Spleen (tissue), 7 donors: Measurements from ENCODE around the gene SEMA5A.

Experiments
- POLR2A ChIP-seq, 3 donors: fragments of 450-650 bp; IDR thresholded peaks; one replicate each; pipeline ENCODE4 v1.5.1; 2017; ENCODE audit warnings: antibody characterized with exemption in 3 of 3, mild to moderate bottlenecking in 1 of 3
- POLR2AphosphoS5 ChIP-seq, 3 donors: sonication (generic); formaldehyde crosslinking; IDR thresholded peaks; one replicate each; pipeline ENCODE4 v1.5.1; 2017; ENCODE audit warnings: antibody characterized with exemption in 3 of 3
- TF ChIP-seq, protein P1 (sequence below), 11 experiments: fragments of 200-600 bp in 7 of 11; fragments of 450-650 bp in 4 of 11; sonication (generic) in 4 of 11; IDR thresholded peaks in 8 of 11; conservative IDR thresholded peaks in 3 of 11; 1 replicate in 7 of 11; 2 replicates in 4 of 11; pipeline versions ENCODE4 v1.4.0 to v1.8.0; 2016 to 2021; ENCODE audit warnings: antibody characterized with exemption in 11 of 11, inconsistent platforms in 4 of 11, mild to moderate bottlenecking in 1 of 11
- donor health status: DM: no; HTN: no; CAD: no; lungs with moderate emphysema.
- donor health status: DM: no; HTN: no; CAD: no.
- donor health status: DM: no; HTN: no; CAD: no.

DNA sequence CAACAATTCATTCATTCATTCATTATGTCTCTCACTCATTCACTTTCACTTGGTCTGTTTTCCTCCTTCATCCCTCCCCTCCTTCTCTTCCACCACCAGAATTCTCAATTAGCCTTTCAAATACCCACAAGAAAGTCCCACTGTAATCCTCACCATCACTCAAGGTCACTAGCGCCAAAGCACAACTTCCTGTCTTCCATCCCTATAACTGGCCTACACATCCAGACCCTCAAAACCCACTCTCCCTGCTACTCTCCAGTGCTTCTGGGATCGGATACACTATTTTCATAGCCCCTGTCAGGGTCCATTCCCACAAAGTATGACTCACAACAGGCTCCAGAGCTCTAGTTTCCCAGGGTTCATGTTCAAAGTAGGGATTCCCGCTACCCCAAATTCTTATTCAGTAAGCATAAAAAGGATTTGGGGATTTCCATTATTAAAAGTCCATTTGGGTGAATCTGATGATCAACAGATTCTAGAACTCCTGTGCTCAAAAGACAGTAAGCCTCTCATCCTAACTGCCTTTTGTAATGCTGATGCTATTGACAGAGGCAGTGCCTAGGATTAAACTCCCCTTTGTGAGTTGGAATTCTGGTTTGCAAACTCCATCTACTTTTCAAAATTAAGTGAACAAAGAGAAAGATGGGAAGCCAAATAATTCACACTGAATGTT, 250.9 kb downstream of the SEMA5A start:
- TF ChIP-seq, protein P1, sequence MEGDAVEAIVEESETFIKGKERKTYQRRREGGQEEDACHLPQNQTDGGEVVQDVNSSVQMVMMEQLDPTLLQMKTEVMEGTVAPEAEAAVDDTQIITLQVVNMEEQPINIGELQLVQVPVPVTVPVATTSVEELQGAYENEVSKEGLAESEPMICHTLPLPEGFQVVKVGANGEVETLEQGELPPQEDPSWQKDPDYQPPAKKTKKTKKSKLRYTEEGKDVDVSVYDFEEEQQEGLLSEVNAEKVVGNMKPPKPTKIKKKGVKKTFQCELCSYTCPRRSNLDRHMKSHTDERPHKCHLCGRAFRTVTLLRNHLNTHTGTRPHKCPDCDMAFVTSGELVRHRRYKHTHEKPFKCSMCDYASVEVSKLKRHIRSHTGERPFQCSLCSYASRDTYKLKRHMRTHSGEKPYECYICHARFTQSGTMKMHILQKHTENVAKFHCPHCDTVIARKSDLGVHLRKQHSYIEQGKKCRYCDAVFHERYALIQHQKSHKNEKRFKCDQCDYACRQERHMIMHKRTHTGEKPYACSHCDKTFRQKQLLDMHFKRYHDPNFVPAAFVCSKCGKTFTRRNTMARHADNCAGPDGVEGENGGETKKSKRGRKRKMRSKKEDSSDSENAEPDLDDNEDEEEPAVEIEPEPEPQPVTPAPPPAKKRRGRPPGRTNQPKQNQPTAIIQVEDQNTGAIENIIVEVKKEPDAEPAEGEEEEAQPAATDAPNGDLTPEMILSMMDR (IDR thresholded peaks at IDR 0.05 in 8 of 11, conservative IDR thresholded peaks at IDR 0.05 in 3 of 11): no peak
- no peak for TF ChIP-seq POLR2A (IDR thresholded peaks at IDR 0.05)
- TF ChIP-seq POLR2AphosphoS5 (IDR thresholded peaks at IDR 0.05): no peak
